ENCODE measurements around the gene MAGEB17. TPM values are rescaled to one million over a fixed set of nuclear protein-coding genes. Genes with fewer than 3 reads are reported as not detected.

The MAGEB17 gene
- total RNA-seq, 2 donors from 2014 or later, result not detected

DNA sequence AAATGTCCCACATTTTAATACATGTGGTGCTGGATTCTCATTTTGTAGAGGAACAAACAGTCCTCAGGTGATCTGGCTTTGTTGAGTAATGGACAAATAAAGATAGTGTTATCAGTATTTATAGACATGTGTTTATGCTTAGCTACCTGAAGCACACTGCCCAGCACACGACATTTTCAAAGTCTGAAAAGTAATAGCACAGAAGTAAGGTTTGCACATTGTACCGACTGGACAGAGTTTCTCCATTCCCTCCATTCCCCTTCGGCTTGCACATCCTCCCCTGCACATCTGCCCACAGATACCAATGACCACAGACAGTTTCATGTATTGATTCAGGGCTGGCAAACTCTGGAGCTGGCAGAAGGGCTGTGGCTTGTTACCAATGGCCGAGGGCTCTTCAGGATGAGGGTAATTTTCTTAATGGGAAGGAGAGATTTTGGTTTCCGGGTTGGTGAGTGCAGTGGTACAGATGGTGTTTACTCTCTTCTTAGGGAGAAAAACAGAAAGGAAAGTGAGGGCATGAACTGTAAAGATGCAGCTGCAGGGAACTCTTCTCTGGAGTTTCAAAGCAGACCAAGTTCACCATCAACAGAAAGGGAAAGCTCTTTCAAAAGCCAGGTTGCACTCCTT, 41.6 kb upstream of the MAGEB17 start:
- H3K4me1 ChIP-seq, result no peaks in the 10 kb centered on the region
- no peaks in the 10 kb centered on the region for H3K36me3 ChIP-seq
- no peak overlapping the region for H3K9ac ChIP-seq (ENCODE audit: low read depth in 2 of 2, low read length in 2 of 2)
- intact Hi-C loops (cut with DNase I), result no loop called here
- no peak for DNase-seq
- H3K27ac ChIP-seq, result no peak overlapping the region
- H3K27me3 ChIP-seq, result no peaks in the 10 kb centered on the region
- TF ChIP-seq, protein P1, sequence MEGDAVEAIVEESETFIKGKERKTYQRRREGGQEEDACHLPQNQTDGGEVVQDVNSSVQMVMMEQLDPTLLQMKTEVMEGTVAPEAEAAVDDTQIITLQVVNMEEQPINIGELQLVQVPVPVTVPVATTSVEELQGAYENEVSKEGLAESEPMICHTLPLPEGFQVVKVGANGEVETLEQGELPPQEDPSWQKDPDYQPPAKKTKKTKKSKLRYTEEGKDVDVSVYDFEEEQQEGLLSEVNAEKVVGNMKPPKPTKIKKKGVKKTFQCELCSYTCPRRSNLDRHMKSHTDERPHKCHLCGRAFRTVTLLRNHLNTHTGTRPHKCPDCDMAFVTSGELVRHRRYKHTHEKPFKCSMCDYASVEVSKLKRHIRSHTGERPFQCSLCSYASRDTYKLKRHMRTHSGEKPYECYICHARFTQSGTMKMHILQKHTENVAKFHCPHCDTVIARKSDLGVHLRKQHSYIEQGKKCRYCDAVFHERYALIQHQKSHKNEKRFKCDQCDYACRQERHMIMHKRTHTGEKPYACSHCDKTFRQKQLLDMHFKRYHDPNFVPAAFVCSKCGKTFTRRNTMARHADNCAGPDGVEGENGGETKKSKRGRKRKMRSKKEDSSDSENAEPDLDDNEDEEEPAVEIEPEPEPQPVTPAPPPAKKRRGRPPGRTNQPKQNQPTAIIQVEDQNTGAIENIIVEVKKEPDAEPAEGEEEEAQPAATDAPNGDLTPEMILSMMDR (IDR thresholded peaks at IDR 0.05), result no peak
- no peak overlapping the region for H3K4me3 ChIP-seq
- H3K9me3 ChIP-seq, result no peaks in the 10 kb centered on the region

DNA sequence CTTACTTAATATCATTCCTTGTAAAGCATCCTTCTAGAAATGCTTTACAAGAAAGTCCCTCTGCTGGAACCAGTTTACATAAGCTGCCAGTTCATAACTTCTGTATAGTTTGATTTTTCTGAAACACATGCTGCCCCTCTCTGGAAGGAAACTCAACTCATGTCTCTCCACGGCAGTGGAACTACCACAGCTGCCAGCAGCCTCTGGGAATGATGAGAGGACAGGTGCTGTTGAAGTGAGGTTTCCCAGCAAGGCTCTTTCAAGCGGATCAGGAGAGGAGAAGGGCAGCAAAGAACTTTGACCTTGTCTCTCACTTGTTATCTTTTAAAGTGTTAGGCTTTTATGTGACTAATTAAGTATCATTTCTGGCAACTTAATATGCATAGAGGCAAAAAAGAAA, 36.6 kb upstream of the MAGEB17 start:
- Histone ChIP-seq H3K27me3 (no peaks in the 10 kb centered on the region), H3K36me3 (no peaks in the 10 kb centered on the region), H3K4me3 (no peak overlapping the region), H3K4me1 (no peaks in the 10 kb centered on the region), H3K27ac (no peak overlapping the region), H3K9me3 (no peaks in the 10 kb centered on the region), H3K9ac (ENCODE audit: low read depth in 2 of 2, low read length in 2 of 2) (no peak overlapping the region)
- intact Hi-C loops (cut with DNase I), result no loop called here
- no peak for DNase-seq
- TF ChIP-seq, protein P1 (IDR thresholded peaks at IDR 0.05), result no peak

DNA sequence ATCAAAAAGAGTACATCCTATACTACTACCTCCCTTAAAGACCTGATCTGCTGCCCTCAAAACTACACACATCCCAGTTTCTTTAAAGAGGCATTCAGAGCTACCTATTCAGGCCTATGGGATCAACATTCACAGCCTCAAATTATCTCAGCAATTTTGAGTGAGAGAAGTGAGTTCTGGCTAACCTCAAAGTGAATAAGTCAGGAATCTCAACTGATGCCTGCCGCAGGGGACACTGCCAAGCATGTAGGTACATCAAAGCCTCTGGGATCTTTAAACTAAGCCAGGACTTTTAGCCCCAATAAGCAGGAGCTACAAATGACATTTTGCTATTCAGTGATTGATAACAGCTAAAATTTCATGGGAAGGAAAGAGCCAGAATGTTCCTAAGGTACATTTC, 32.3 kb upstream of the MAGEB17 start:
- Histone ChIP-seq H3K4me1 (no peaks in the 10 kb centered on the region), H3K9ac (ENCODE audit: low read depth in 2 of 2, low read length in 2 of 2) (no peak overlapping the region), H3K4me3 (no peak overlapping the region), H3K27ac (no peak overlapping the region), H3K27me3 (no peaks in the 10 kb centered on the region), H3K9me3 (no peaks in the 10 kb centered on the region), H3K36me3 (no peaks in the 10 kb centered on the region)
- DNase-seq, result no peak
- TF ChIP-seq, protein P1 (IDR thresholded peaks at IDR 0.05), result no peak
- intact Hi-C loops (cut with DNase I), result no loop called here

DNA sequence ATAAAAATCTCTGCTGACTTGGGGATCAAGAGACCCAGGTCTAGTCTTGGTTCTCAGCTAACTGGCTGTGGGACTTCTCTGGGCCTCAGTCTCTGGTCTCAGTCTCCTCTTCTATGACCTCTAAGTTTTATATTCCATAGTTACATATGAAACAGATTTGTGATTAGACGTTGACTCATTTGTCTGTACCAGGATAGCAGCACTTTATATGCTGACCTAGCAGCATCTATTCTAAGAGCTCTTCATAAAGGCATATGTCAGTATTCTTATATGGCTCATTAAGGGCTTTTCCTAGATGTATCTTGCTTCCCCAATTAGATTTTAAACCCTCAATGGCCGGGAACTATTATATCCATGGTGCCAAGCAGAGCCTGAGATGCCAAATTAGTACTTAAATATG, 31.2 kb upstream of the MAGEB17 start:
- TF ChIP-seq, protein P1 (IDR thresholded peaks at IDR 0.05), result no peak
- intact Hi-C loops (cut with DNase I), result no loop called here
- H3K9me3 ChIP-seq, result no peaks in the 10 kb centered on the region

DNA sequence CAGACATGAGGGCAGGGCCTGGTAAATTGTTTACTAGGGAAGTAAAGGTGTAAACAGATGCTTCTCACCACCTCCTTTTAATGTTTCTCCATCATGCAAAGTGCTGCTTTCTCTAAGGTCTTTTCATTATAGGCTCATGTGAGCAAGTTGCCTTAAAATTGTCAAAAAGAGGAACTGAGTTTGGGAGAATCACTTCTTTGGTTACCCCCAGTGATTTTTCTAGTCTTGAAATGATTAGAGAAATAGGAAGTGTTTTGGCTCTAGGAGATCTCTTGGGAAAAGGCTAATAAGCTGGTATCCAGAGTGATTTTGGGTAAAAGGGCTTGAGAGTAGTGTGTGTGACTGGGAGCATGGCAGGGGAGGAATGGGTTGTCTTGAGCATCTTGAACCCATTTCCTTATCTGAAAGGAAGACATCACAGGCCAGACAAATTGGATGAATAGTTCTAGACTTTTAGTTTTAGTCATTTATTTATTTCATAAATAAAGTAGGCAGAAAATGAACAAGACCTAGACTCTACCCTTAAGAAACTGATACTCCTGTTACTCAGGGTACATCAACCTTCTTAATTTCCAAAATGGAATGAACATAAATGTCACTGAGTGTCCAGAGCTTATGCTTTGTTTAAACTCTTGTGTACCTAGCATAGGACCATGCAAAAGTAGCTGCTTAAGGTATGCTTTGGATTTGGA, 29.7 kb upstream of the MAGEB17 start:
- Histone ChIP-seq H3K36me3 (no peaks in the 10 kb centered on the region), H3K27me3 (no peaks in the 10 kb centered on the region), H3K9me3 (no peaks in the 10 kb centered on the region), H3K27ac (no peak overlapping the region), H3K9ac (ENCODE audit: low read depth in 2 of 2, low read length in 2 of 2) (no peak overlapping the region), H3K4me3 (no peak overlapping the region), H3K4me1 (no peaks in the 10 kb centered on the region)
- DNase-seq, result no peak
- intact Hi-C loops (cut with DNase I), result no loop called here
- TF ChIP-seq, protein P1 (IDR thresholded peaks at IDR 0.05), result no peak

More for the DNA sequence above, 31.2 kb upstream of the MAGEB17 start:
- Histone ChIP-seq H3K27me3 (no peaks in the 10 kb centered on the region), H3K4me3 (no peak overlapping the region), H3K4me1 (no peaks in the 10 kb centered on the region), H3K27ac (no peak overlapping the region), H3K9ac (ENCODE audit: low read depth in 2 of 2, low read length in 2 of 2) (no peak overlapping the region), H3K36me3 (no peaks in the 10 kb centered on the region)
- DNase-seq, result no peak
